ENCODE results near the gene ATP8B4. TPM values are rescaled to one million over a fixed set of nuclear protein-coding genes. Genes with fewer than 3 reads are reported as not detected.
A peak's percentile ranks its signal among the peaks of the same experiment; 100 is the strongest.

The ATP8B4 gene
- total RNA-seq, 4 donors from 2014 or later, result 34.9 to 124 (median 78.8) TPM

GRCh38 chr15:49900006-49900902 is 218.8 kb downstream of the ATP8B4 start:
- intact Hi-C loops (cut with DNase I; ENCODE audit: low total_unique reads), result no loop called here
- Histone ChIP-seq H3K36me3 (no peaks in the 10 kb centered on the region), H3K27ac (peak overlapping the region; percentile 84 to 92), H3K9me3 (no peaks in the 10 kb centered on the region), H3K4me3 (no peak overlapping the region), H3K27me3 (no peaks in the 10 kb centered on the region), H3K4me1 (peaks cover 0 to 28% of the 10 kb centered on the region in 2 donors)
- TF ChIP-seq POLR2A (IDR thresholded peaks at IDR 0.05) (no peak), CTCF (IDR thresholded peaks at IDR 0.05) (no peak)
- no peak for DNase-seq

- H3K4me1 ChIP-seq, result peaks cover 0 to 32% of the 10 kb centered on the region in 2 donors
- H3K4me3 ChIP-seq, result no peak overlapping the region
- DNase-seq, result no peak
- H3K36me3 ChIP-seq, result no peaks in the 10 kb centered on the region
- intact Hi-C loops (cut with DNase I; ENCODE audit: low total_unique reads), result no loop called here
- no peaks in the 10 kb centered on the region for H3K9me3 ChIP-seq
- H3K27ac ChIP-seq, result peak overlapping the region; percentile 84 to 92
- no peak for TF ChIP-seq CTCF (IDR thresholded peaks at IDR 0.05)
- no peak for TF ChIP-seq POLR2A (IDR thresholded peaks at IDR 0.05)
- H3K27me3 ChIP-seq, result no peaks in the 10 kb centered on the region
Observed at GRCh38 chr15:49898575-49899283, 220.3 kb downstream of the ATP8B4 start.

- intact Hi-C loops (cut with DNase I; ENCODE audit: low total_unique reads), result no loop called here
- H3K4me3 ChIP-seq, result no peak overlapping the region
- H3K27me3 ChIP-seq, result no peaks in the 10 kb centered on the region
- H3K36me3 ChIP-seq, result no peaks in the 10 kb centered on the region
- H3K27ac ChIP-seq, result peak overlapping the region; percentile 84 to 92
- peaks cover 0 to 32% of the 10 kb centered on the region in 2 donors for H3K4me1 ChIP-seq
- TF ChIP-seq POLR2A (IDR thresholded peaks at IDR 0.05), result no peak
- no peak for TF ChIP-seq CTCF (IDR thresholded peaks at IDR 0.05)
- no peak for DNase-seq
- H3K9me3 ChIP-seq, result no peaks in the 10 kb centered on the region
Observed at GRCh38 chr15:49898097-49898496, 220.9 kb downstream of the ATP8B4 start.

- Histone ChIP-seq H3K4me1 (peaks cover 0 to 22% of the 10 kb centered on the region in 2 donors), H3K4me3 (no peak overlapping the region), H3K9me3 (no peaks in the 10 kb centered on the region), H3K27me3 (no peaks in the 10 kb centered on the region), H3K36me3 (no peaks in the 10 kb centered on the region), H3K27ac (peak overlapping the region; percentile 65 to 92)
- intact Hi-C loops (cut with DNase I; ENCODE audit: low total_unique reads), result no loop called here
- DNase-seq, result no peak
- TF ChIP-seq POLR2A (IDR thresholded peaks at IDR 0.05) (no peak), CTCF (IDR thresholded peaks at IDR 0.05) (no peak)
Observed at GRCh38 chr15:49895347-49896223, 223.4 kb downstream of the ATP8B4 start.

Data from uterus (tissue), 4 donors.